HepG2 (cell line): Measurements from ENCODE around the gene LIME1. TPM values are rescaled to one million over a fixed set of nuclear protein-coding genes. Genes with fewer than 3 reads are reported as not detected.

Experiments
- CAMTA2 ChIP-seq: sonication (generic); formaldehyde crosslinking; IDR thresholded peaks from 2 replicates; pipeline ENCODE4 v1.4.0; 2020; ENCODE audit warnings: mild to moderate bottlenecking, missing genetic modification reagents, borderline replicate concordance
- GATAD1 ChIP-seq: IDR thresholded peaks from 2 replicates; pipeline ENCODE4 v1.6.1; 2016; ENCODE audit warnings: missing genetic modification reagents, missing compliant biosample characterization
- MAZ ChIP-seq, 2 experiments: sonication (generic) in 1 of 2; formaldehyde crosslinking in 1 of 2; IDR thresholded peaks; 2 replicates each; pipeline versions ENCODE4 v1.5.0 to v1.6.1; 2012 to 2020; ENCODE audit warnings: low read depth in 2 of 2, mild to moderate bottlenecking in 2 of 2, borderline replicate concordance in 1 of 2, improper control_type of control experiment in 1 of 2, low read length in 1 of 2, missing genetic modification reagents in 1 of 2, moderate library complexity in 1 of 2
- MXD4 ChIP-seq: IDR thresholded peaks from 2 replicates; pipeline ENCODE4 v1.6.1; 2016; ENCODE audit warnings: mild to moderate bottlenecking, missing biosample characterization, missing genetic modification reagents
- NR2F6 ChIP-seq, 2 experiments: IDR thresholded peaks; 2 replicates each; pipeline ENCODE4 v1.6.1; 2016; ENCODE audit warnings: antibody characterized with exemption in 1 of 2, mild to moderate bottlenecking in 1 of 2
- ZBTB21 ChIP-seq: sonication (generic); formaldehyde crosslinking; IDR thresholded peaks from 2 replicates; pipeline ENCODE4 v1.4.0; 2020; ENCODE audit warnings: missing genetic modification reagents
- ZNF138 ChIP-seq: sonication (generic); formaldehyde crosslinking; IDR thresholded peaks from 2 replicates; pipeline ENCODE4 v1.5.0; 2020; ENCODE audit warnings: mild to moderate bottlenecking, low read depth, missing genetic modification reagents
- ZNF709 ChIP-seq: sonication (generic); formaldehyde crosslinking; IDR thresholded peaks from 2 replicates; pipeline ENCODE4 v1.5.0; 2020; ENCODE audit warnings: mild to moderate bottlenecking, missing genetic modification reagents
- polyA plus RNA-seq, 8 experiments: library from polyadenylated mRNA; depleted of rRNA in 3 of 8; stranded (reverse) in 7 of 8; unstranded in 1 of 8; fragments of >200 nt; fragmentation: Illumina TruSeq in 4 of 8; extraction: Trizol in 4 of 8; gene quantifications; 2 replicates each; pipeline versions ENCODE4 v1.2.1 to v1.2.3, GENCODE V29; 2011 to 2016; ENCODE audit warnings: low read depth in 4 of 8, missing spikeins in 1 of 8, mixed read lengths in 1 of 8; ENCODE audit not compliant: insufficient read depth in 1 of 8
- total RNA-seq, 5 experiments: library from RNA; depleted of rRNA; stranded (reverse); fragments of >200 nt; fragmentation: Illumina TruSeq; extraction: Trizol; gene quantifications; 2 replicates each; pipeline ENCODE4 v1.2.3, GENCODE V29; 2016; ENCODE audit warnings: low read depth in 1 of 5
- TF ChIP-seq, protein P1 (sequence below): sonication (generic); formaldehyde crosslinking; IDR thresholded peaks from 2 replicates; pipeline ENCODE4 v1.4.0; 2020; ENCODE audit warnings: mild to moderate bottlenecking, missing genetic modification reagents
- TF ChIP-seq, protein P2 (sequence below): sonication (generic); formaldehyde crosslinking; IDR thresholded peaks from 2 replicates; pipeline ENCODE4 v1.8.0; 2022; ENCODE audit warnings: mild to moderate bottlenecking, missing genetic modification reagents, moderate library complexity
- TF ChIP-seq, protein P3 (sequence below): sonication (generic); formaldehyde crosslinking; IDR thresholded peaks from 2 replicates; pipeline ENCODE4 v1.4.0; 2020; ENCODE audit warnings: mild to moderate bottlenecking, missing genetic modification reagents
- TF ChIP-seq, protein P4 (sequence below): sonication (generic); formaldehyde crosslinking; conservative IDR thresholded peaks from 2 replicates; pipeline ENCODE4 v1.8.0; 2022; ENCODE audit warnings: low read depth, missing genetic modification reagents
- TF ChIP-seq, protein P5 (sequence below): sonication (generic); formaldehyde crosslinking; IDR thresholded peaks from 2 replicates; pipeline ENCODE4 v1.5.0; 2020; ENCODE audit warnings: mild to moderate bottlenecking, missing genetic modification reagents, borderline replicate concordance

The LIME1 gene
- total and polyA plus RNA-seq, 2 of the 13 experiments (the other 11 are each of a cell fraction or from before 2014, with no cell fraction given), result 13.0 to 61.5 TPM

DNA sequence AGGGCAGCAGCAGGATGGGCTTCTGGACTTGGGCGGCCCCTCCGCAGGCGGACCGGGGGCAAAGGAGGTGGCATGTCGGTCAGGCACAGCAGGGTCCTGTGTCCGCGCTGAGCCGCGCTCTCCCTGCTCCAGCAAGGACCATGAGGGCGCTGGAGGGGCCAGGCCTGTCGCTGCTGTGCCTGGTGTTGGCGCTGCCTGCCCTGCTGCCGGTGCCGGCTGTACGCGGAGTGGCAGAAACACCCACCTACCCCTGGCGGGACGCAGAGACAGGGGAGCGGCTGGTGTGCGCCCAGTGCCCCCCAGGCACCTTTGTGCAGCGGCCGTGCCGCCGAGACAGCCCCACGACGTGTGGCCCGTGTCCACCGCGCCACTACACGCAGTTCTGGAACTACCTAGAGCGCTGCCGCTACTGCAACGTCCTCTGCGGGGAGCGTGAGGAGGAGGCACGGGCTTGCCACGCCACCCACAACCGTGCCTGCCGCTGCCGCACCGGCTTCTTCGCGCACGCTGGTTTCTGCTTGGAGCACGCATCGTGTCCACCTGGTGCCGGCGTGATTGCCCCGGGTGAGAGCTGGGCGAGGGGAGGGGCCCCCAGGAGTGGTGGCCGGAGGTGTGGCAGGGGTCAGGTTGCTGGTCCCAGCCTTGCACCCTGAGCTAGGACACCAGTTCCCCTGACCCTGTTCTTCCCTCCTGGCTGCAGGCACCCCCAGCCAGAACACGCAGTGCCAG, 39.7 kb upstream of the LIME1 start, which contains the start of gene TNFRSF6B (continued):
- TF ChIP-seq, protein P1, sequence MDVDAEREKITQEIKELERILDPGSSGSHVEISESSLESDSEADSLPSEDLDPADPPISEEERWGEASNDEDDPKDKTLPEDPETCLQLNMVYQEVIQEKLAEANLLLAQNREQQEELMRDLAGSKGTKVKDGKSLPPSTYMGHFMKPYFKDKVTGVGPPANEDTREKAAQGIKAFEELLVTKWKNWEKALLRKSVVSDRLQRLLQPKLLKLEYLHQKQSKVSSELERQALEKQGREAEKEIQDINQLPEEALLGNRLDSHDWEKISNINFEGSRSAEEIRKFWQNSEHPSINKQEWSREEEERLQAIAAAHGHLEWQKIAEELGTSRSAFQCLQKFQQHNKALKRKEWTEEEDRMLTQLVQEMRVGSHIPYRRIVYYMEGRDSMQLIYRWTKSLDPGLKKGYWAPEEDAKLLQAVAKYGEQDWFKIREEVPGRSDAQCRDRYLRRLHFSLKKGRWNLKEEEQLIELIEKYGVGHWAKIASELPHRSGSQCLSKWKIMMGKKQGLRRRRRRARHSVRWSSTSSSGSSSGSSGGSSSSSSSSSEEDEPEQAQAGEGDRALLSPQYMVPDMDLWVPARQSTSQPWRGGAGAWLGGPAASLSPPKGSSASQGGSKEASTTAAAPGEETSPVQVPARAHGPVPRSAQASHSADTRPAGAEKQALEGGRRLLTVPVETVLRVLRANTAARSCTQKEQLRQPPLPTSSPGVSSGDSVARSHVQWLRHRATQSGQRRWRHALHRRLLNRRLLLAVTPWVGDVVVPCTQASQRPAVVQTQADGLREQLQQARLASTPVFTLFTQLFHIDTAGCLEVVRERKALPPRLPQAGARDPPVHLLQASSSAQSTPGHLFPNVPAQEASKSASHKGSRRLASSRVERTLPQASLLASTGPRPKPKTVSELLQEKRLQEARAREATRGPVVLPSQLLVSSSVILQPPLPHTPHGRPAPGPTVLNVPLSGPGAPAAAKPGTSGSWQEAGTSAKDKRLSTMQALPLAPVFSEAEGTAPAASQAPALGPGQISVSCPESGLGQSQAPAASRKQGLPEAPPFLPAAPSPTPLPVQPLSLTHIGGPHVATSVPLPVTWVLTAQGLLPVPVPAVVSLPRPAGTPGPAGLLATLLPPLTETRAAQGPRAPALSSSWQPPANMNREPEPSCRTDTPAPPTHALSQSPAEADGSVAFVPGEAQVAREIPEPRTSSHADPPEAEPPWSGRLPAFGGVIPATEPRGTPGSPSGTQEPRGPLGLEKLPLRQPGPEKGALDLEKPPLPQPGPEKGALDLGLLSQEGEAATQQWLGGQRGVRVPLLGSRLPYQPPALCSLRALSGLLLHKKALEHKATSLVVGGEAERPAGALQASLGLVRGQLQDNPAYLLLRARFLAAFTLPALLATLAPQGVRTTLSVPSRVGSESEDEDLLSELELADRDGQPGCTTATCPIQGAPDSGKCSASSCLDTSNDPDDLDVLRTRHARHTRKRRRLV (CRISPR knock-in tag), result no peak
- TF ChIP-seq, protein P2, sequence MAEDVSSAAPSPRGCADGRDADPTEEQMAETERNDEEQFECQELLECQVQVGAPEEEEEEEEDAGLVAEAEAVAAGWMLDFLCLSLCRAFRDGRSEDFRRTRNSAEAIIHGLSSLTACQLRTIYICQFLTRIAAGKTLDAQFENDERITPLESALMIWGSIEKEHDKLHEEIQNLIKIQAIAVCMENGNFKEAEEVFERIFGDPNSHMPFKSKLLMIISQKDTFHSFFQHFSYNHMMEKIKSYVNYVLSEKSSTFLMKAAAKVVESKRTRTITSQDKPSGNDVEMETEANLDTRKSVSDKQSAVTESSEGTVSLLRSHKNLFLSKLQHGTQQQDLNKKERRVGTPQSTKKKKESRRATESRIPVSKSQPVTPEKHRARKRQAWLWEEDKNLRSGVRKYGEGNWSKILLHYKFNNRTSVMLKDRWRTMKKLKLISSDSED (CRISPR knock-in tag), result 0 out of 2 replicates have a peak, but pooled peaks have one; percentile 20
- TF ChIP-seq, protein P3, sequence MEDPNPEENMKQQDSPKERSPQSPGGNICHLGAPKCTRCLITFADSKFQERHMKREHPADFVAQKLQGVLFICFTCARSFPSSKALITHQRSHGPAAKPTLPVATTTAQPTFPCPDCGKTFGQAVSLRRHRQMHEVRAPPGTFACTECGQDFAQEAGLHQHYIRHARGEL (CRISPR knock-in tag), result 0 out of 2 replicates have a peak, but pooled peaks have one; percentile 74
- TF ChIP-seq CAMTA2 (CRISPR knock-in tag) (no peak), ZBTB21 (CRISPR knock-in tag) (no peak), GATAD1 (CRISPR knock-in tag) (peak; percentile 38; the same call in 1 of the 2 replicates), MAZ (IDR thresholded peaks at IDR 0.05; ENCODE audit: borderline replicate concordance, low read depth, low read length) (no peak; the same call in 1 of the 2 replicates), MAZ (CRISPR knock-in tag; IDR thresholded peaks at IDR 0.05; ENCODE audit: low read depth) (peak; percentile 57), ZNF138 (0 out of 2 replicates have a peak, but pooled peaks have one; percentile 66), NR2F6 (IDR thresholded peaks at IDR 0.05) (no peak), NR2F6 (CRISPR knock-in tag; IDR thresholded peaks at IDR 0.05) (peak; percentile 62; the same call in 1 of the 2 replicates), MXD4 (peak; percentile 71), ZNF709 (CRISPR knock-in tag) (no peak)
- TF ChIP-seq, protein P4, sequence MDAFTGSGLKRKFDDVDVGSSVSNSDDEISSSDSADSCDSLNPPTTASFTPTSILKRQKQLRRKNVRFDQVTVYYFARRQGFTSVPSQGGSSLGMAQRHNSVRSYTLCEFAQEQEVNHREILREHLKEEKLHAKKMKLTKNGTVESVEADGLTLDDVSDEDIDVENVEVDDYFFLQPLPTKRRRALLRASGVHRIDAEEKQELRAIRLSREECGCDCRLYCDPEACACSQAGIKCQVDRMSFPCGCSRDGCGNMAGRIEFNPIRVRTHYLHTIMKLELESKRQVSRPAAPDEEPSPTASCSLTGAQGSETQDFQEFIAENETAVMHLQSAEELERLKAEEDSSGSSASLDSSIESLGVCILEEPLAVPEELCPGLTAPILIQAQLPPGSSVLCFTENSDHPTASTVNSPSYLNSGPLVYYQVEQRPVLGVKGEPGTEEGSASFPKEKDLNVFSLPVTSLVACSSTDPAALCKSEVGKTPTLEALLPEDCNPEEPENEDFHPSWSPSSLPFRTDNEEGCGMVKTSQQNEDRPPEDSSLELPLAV (CRISPR knock-in tag), result no peak
- TF ChIP-seq, protein P5, sequence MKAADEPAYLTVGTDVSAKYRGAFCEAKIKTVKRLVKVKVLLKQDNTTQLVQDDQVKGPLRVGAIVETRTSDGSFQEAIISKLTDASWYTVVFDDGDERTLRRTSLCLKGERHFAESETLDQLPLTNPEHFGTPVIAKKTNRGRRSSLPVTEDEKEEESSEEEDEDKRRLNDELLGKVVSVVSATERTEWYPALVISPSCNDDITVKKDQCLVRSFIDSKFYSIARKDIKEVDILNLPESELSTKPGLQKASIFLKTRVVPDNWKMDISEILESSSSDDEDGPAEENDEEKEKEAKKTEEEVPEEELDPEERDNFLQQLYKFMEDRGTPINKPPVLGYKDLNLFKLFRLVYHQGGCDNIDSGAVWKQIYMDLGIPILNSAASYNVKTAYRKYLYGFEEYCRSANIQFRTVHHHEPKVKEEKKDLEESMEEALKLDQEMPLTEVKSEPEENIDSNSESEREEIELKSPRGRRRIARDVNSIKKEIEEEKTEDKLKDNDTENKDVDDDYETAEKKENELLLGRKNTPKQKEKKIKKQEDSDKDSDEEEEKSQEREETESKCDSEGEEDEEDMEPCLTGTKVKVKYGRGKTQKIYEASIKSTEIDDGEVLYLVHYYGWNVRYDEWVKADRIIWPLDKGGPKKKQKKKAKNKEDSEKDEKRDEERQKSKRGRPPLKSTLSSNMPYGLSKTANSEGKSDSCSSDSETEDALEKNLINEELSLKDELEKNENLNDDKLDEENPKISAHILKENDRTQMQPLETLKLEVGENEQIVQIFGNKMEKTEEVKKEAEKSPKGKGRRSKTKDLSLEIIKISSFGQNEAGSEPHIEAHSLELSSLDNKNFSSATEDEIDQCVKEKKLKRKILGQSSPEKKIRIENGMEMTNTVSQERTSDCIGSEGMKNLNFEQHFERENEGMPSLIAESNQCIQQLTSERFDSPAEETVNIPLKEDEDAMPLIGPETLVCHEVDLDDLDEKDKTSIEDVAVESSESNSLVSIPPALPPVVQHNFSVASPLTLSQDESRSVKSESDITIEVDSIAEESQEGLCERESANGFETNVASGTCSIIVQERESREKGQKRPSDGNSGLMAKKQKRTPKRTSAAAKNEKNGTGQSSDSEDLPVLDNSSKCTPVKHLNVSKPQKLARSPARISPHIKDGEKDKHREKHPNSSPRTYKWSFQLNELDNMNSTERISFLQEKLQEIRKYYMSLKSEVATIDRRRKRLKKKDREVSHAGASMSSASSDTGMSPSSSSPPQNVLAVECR (CRISPR knock-in tag), result peak; percentile 76
